OCI-LY7 (cell line): ENCODE results near the gene LSG1. TPM values are rescaled to one million over a fixed set of nuclear protein-coding genes. Genes with fewer than 3 reads are reported as not detected.

Source experiments
- BruUV-seq: library from RNA; stranded (reverse); fragments of 400-500 nt; replicated peaks from 2 replicates; lab custom pipeline; 2021; lab: Mats Ljungman, UMichigan
- CTCF ChIA-PET: fragments of 300-600 bp; sonication (Branson Sonifier 250); formaldehyde crosslinking; loops from one replicate; lab custom pipeline; 2022; ENCODE audit warnings: antibody characterized with exemption; ENCODE audit not compliant: unreplicated experiment; lab: Charles Lee
- POLR2A ChIA-PET: fragments of 300-600 bp; sonication (Branson Sonifier 250); formaldehyde crosslinking; loops from one replicate; lab custom pipeline; 2022; ENCODE audit warnings: antibody characterized with exemption; lab: Charles Lee
- DNase-seq: peaks from one replicate; pipeline ENCODE4 v3.0.0-alpha.2; 2015; ENCODE audit warnings: low spot score
- H2AFZ ChIP-seq: fragments of 200-600 bp; sonication (generic), shearing (Covaris generic); 2 replicates; pipeline ENCODE4 v1.6.1; 2014; ENCODE audit warnings: mild to moderate bottlenecking, antibody characterized with exemption, low read length, moderate library complexity
- H3K27ac ChIP-seq: fragments of 200-600 bp; sonication (generic); 2 replicates; pipeline ENCODE4 v1.5.1; 2014; ENCODE audit warnings: mixed run types, low read depth, mild to moderate bottlenecking, moderate library complexity, low read length, inconsistent platforms; ENCODE audit not compliant: poor library complexity, severe bottlenecking
- H3K36me3 ChIP-seq: fragments of 200-600 bp; sonication (generic); 2 replicates; pipeline ENCODE4 v1.6.1; 2014; ENCODE audit warnings: mild to moderate bottlenecking, antibody characterized with exemption, low read length, moderate library complexity, mixed read lengths; ENCODE audit not compliant: insufficient read depth
- H3K4me1 ChIP-seq: fragments of 200-600 bp; sonication (generic); 2 replicates; pipeline ENCODE4 v1.5.1; 2014; ENCODE audit warnings: mild to moderate bottlenecking, low read length; ENCODE audit not compliant: insufficient read depth, poor library complexity, severe bottlenecking
- H3K4me2 ChIP-seq: fragments of 200-600 bp; sonication (generic); 2 replicates; pipeline ENCODE4 v1.6.1; 2014; ENCODE audit warnings: mild to moderate bottlenecking, low read length
- H3K4me3 ChIP-seq: fragments of 200-600 bp; sonication (generic); 2 replicates; pipeline ENCODE4 v1.5.1; 2014; ENCODE audit warnings: mild to moderate bottlenecking, low read depth, low read length; ENCODE audit not compliant: poor library complexity, severe bottlenecking
- H3K79me2 ChIP-seq: fragments of 200-600 bp; sonication (generic); 2 replicates; pipeline ENCODE4 v1.6.1; 2016; ENCODE audit warnings: low read depth, mild to moderate bottlenecking, low read length, moderate library complexity, mixed read lengths; ENCODE audit not compliant: insufficient read depth
- H3K9me2 ChIP-seq: fragments of 200-600 bp; sonication (generic); 2 replicates; pipeline ENCODE4 v1.6.1; 2016; ENCODE audit warnings: mild to moderate bottlenecking, low read length, mixed read lengths; ENCODE audit not compliant: insufficient read depth
- H3K9me3 ChIP-seq: fragments of 200-600 bp; sonication (generic); 2 replicates; pipeline ENCODE4 v1.6.1; 2014; ENCODE audit warnings: mild to moderate bottlenecking, mixed run types, low read length, mixed read lengths
- H4K20me1 ChIP-seq: fragments of 200-600 bp; sonication (generic); 2 replicates; pipeline ENCODE4 v1.6.1; 2014; ENCODE audit warnings: mild to moderate bottlenecking, antibody characterized with exemption, low read length, moderate library complexity, mixed read lengths; ENCODE audit not compliant: insufficient read depth
- CTCF ChIP-seq: fragments of 200-600 bp; sonication (generic); conservative IDR thresholded peaks from 2 replicates; pipeline ENCODE4 v1.5.1; 2014; ENCODE audit warnings: mild to moderate bottlenecking, antibody characterized with exemption, low read length, moderate library complexity, mixed read lengths
- EZH2phosphoT487 ChIP-seq: fragments of 200-600 bp; sonication (generic); IDR thresholded peaks from 2 replicates; pipeline ENCODE4 v1.6.1; 2018; ENCODE audit warnings: low read depth, borderline replicate concordance, mild to moderate bottlenecking, mixed run types, antibody characterized with exemption, low read length, moderate library complexity, mixed read lengths
- intact Hi-C: fragments of 100-400 bp; cut with micrococcal nuclease; formaldehyde crosslinking; loops from one replicate; pipeline ENCODE4 v1.10.0; 2022; ENCODE audit not compliant: unreplicated experiment
- total RNA-seq, 2 experiments: library from RNA; depleted of rRNA in 1 of 2; stranded (reverse); fragments of >200 nt in 1 of 2; shearing (Covaris generic) in 1 of 2; gene quantifications; 2 replicates each; pipeline ENCODE4 v1.2.3, GENCODE V29; 2014 to 2022

Gene LSG1
- total RNA-seq, 2 experiments from 2014 or later: 44.4 to 52.9 TPM

- intact Hi-C loops: loop anchor here (5.0 to 10.0 kb wide), 2 partner anchors 194 to 321 kb away; no protein-coding TSS in a partner anchor
- Histone ChIP-seq H3K4me1 (peaks cover 27% of the 10 kb centered on the region), H4K20me1 (no peaks in the 10 kb centered on the region), H3K9me2 (no peaks in the 10 kb centered on the region), H3K27ac (no peak overlapping the region), H3K4me2 (no peak overlapping the region), H3K4me3 (no peak overlapping the region), H2AFZ (peak overlapping the region; percentile 35; the same call in 1 of the 2 replicates), H3K79me2 (no peaks in the 10 kb centered on the region), H3K36me3 (no peaks in the 10 kb centered on the region), H3K9me3 (no peaks in the 10 kb centered on the region)
- CTCF ChIA-PET: no interaction called here
- POLR2A ChIA-PET: interaction anchor here (0.6 kb wide), 1 partner anchor 750 kb away, joined by 3 read pairs; no protein-coding TSS in a partner anchor
- no peak for DNase-seq
- BruUV-seq: no TSS peak
- TF ChIP-seq CTCF: no peak
- TF ChIP-seq EZH2phosphoT487: no peak
Measured at GRCh38 chr3:194680888-194681615, 9.1 kb upstream of the LSG1 start.

GRCh38 chr3:194676471-194676870 lies 4.5 kb upstream of the LSG1 start:
- peaks cover 6% of the 10 kb centered on the region for H3K79me2 ChIP-seq
- no TSS peak for BruUV-seq
- H2AFZ ChIP-seq: no peak overlapping the region
- no peak overlapping the region for H3K4me2 ChIP-seq
- DNase-seq: no peak
- no peaks in the 10 kb centered on the region for H3K36me3 ChIP-seq
- no peak for TF ChIP-seq EZH2phosphoT487
- TF ChIP-seq CTCF: no peak
- no peak overlapping the region for H3K4me3 ChIP-seq
- peaks cover 4% of the 10 kb centered on the region; the same call in 1 of the 2 replicates for H4K20me1 ChIP-seq
- H3K27ac ChIP-seq: no peak overlapping the region
- peaks cover 10% of the 10 kb centered on the region for H3K4me1 ChIP-seq
- no peaks in the 10 kb centered on the region for H3K9me3 ChIP-seq
- intact Hi-C loops: no loop called here
- no peaks in the 10 kb centered on the region for H3K9me2 ChIP-seq
- POLR2A ChIA-PET: interaction anchor here (0.6 to 1.0 kb wide), 2 partner anchors 15 to 332 kb away, joined by 3 to 5 read pairs; no protein-coding TSS in a partner anchor
- CTCF ChIA-PET: no interaction called here

GRCh38 chr3:194675680-194676079 lies 3.7 kb upstream of the LSG1 start:
- DNase-seq: no peak
- H3K4me1 ChIP-seq: peaks cover 11% of the 10 kb centered on the region
- no peak overlapping the region for H3K4me2 ChIP-seq
- no peaks in the 10 kb centered on the region for H3K36me3 ChIP-seq
- H4K20me1 ChIP-seq: peaks cover 11% of the 10 kb centered on the region
- no peaks in the 10 kb centered on the region for H3K9me2 ChIP-seq
- intact Hi-C loops: no loop called here
- H3K9me3 ChIP-seq: no peaks in the 10 kb centered on the region
- no peak overlapping the region for H3K27ac ChIP-seq
- no TSS peak for BruUV-seq
- TF ChIP-seq EZH2phosphoT487 (no peak), CTCF (no peak)
- no peak overlapping the region for H3K4me3 ChIP-seq
- POLR2A ChIA-PET: interaction anchor here (0.6 kb wide), 1 partner anchor 287 kb away, joined by 4 read pairs; no protein-coding TSS in a partner anchor
- H2AFZ ChIP-seq: no peak overlapping the region
- H3K79me2 ChIP-seq: peaks cover 14% of the 10 kb centered on the region
- CTCF ChIA-PET: no interaction called here
